GM19238 (cell line): Measurements from ENCODE around the gene SGCD.

Experiments
- DNase-seq: peaks from one replicate; pipeline ENCODE4 v3.0.0; 2011; ENCODE audit warnings: low spot score; ENCODE audit not compliant: insufficient read length

Gene SGCD

DNA sequence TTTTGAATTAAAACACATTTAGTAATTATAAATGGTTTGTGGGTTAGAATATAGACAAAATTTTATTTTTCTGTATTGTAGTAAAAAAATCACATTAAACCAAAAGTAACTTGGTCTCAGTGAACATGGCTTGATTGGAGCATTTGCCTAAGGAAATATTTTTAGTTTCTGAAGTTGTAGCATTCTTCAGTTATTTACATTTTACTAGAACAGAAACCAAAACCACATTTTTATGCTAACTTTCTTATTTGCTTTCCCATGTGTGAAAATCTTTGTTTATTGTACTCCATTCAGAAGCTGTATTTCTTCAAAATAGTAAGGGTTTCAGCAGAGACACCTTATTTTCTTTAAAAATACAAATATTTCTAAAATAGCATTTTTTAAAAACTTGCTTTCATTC, 129.9 kb downstream of the SGCD start:
- no peak for DNase-seq

DNA sequence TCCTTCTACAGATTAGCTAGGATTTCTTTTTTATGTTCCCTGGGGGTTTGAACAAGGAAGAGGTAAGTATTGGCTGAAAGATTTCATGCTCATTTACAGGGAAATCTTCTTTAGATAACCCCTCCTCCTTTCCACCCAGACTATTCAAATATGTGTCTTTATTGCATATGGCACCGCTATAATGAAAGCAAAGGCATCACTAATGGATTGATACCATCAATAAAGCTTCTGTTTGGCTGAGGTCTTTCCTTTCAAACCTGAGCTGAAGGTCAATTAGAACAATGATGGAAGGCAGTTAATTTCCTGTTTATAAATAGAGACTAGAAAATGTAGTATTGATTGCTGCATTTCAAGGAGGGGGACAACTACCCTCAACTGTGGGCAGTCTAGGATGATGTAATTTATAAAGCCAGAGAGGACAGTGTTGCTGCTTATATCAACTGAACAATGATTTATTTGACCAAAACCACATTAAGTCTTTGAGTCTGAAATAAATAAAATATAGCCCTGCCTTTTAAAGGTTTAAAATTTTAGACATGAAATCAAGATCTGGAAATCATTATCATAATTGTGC, 132.9 kb downstream of the SGCD start:
- DNase-seq = no peak

DNA sequence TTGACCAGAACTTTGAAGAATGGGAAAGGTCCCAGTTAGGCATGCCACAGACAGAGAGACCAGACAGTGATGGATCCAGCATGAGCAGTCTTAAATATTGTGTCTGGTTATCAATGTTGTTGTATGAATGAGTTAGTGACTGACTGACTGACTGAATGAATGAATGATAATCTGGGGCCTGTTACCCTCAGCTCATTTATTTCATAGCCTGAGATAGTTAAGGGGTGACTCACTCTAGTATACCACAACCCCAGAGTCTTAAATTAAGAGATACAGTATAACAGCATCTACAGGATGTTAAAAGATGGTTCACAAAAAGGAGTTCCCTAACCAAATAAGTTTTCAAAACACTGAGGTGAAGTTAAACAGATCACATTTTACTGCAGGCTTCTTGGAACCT, 133.5 kb downstream of the SGCD start:
- DNase-seq = no peak

- DNase-seq = no peak
These were observed 139.9 kb downstream of the SGCD start for GRCh38 chr5:156466871-156467270.

GRCh38 chr5:156469636-156470035, 142.7 kb downstream of the SGCD start:
- no peak for DNase-seq

- no peak for DNase-seq
These were observed 144.9 kb downstream of the SGCD start for GRCh38 chr5:156471893-156472292.

- DNase-seq = no peak
These were observed 146.4 kb downstream of the SGCD start for GRCh38 chr5:156473269-156473908.

- no peak for DNase-seq
These were observed 147.3 kb downstream of the SGCD start for GRCh38 chr5:156474251-156474650.

- no peak for DNase-seq
These were observed 148.5 kb downstream of the SGCD start for GRCh38 chr5:156475182-156476157.

GRCh38 chr5:156476158-156476551, 149.2 kb downstream of the SGCD start:
- DNase-seq = no peak

DNA sequence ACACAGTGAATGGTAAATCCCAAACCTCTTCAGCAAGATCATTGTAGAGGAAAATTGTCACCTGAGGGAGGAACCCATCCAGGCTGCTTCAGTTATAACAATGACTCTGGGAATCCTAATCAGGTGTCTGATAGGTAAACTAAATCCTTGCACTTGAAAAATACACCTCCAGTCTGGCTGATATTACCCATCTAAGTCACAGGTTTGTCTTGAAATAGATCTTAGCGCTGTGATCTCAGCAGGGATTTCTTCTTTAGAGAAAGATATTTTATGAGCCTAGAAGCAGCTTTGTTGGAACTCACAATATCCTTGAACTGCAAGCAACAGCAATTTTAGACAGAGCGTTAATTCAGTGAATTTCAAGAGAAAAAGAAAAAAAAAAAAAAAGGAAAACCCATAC, 149.7 kb downstream of the SGCD start:
- no peak for DNase-seq

DNA sequence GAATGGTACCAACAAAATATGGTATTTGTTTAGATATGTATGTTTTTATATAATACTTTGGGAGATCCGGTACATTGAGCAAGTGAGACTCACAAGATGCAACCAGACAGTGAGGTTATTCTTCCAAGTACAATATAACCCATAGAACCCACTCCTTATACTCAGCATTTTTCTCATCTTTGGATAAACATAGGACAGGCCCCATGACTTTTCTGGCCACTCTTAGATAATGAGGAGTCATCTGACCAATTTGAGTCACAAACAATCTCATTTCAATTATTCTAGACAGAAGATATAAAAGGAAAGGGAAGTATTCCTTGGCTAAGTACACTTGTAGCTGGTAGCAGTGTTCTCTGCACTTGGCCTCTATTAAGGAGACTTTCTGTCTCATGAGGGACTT, 150.2 kb downstream of the SGCD start:
- no peak for DNase-seq

DNA sequence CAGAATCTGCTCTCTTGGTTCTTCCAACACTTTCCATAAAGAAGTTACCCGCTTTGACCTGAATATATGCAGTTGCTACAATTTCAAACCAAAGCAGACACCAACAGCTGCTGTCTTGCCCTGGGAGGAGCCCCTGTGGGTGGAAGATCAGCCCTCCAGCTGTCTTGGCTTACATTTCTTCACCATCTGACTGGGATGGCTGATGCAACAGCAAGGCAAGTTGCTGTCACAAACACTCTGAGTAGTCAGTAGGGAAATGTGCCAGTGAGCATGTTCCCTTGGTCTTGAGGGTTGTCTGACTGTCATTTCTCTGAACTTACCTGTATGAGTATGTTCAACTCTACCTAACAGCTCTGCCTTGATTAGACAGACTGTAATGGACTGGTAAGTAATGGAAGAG, 152.9 kb downstream of the SGCD start:
- DNase-seq = no peak

DNA sequence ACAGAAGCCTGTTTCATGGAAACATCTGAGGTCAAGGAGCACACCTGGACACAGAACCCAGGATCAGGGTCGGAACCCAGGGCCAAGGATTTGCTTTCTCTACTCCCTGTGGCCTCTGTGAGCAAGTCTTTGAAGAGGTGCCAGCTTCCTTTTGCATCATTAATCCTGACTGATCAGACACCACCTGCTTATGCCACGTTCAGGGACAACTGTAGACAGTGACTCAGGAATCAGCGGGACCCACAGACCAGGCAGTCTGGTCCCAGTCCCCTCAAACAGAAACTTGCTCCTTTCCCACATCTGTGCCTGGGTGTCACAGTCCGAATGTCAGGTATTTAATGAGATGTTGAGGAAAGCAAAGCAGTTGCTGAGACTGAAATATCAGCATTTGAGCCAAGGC, 154.8 kb downstream of the SGCD start:
- DNase-seq = no peak

GRCh38 chr5:156482818-156483217, 155.9 kb downstream of the SGCD start:
- DNase-seq = no peak

- no peak for DNase-seq
These were observed 159.7 kb downstream of the SGCD start for GRCh38 chr5:156486394-156487238.

- DNase-seq = no peak
These were observed 164.8 kb downstream of the SGCD start for GRCh38 chr5:156491766-156492165.

- no peak for DNase-seq
These were observed 169.3 kb downstream of the SGCD start for GRCh38 chr5:156496291-156496690.

DNA sequence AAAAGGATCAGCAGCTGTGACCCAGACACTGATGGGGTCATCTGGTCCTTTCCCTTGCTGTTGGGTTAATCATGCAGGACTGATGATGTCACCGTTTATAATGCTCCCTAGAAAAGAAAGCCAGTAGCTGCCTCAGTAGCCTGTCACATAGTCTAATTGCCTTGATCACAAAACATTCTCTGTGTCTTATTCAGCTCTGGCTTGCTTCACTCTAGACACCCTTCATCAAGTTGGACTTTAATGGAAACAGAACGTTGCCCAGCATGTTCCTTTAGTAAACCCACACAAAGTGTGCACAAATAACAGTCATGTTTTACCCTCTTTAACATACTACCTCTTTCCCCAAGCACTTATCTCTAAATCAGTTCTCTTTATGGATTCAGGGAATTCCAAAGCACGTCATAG, 170.8 kb downstream of the SGCD start:
- DNase-seq = no peak

- no peak for DNase-seq
These were observed 171.4 kb downstream of the SGCD start for GRCh38 chr5:156498226-156498980.

- no peak for DNase-seq
These were observed 173.8 kb downstream of the SGCD start for GRCh38 chr5:156500755-156501154.
